Epidermal melanocyte (primary cell): ENCODE data around the gene KLF16.
A peak's percentile ranks its signal among the peaks of the same experiment; 100 is the strongest.

Experiments used
- DNase-seq: peaks from one replicate; pipeline ENCODE4 v3.0.0; 2011; ENCODE audit warnings: low spot score; ENCODE audit not compliant: insufficient read length

Gene KLF16

GRCh38 chr19:1843116-1843515 lies 20.3 kb downstream of the KLF16 start:
- DNase-seq: no peak

GRCh38 chr19:1841209-1841924 lies 22.0 kb downstream of the KLF16 start:
- DNase-seq: no peak

- DNase-seq: no peak
Observed at GRCh38 chr19:1840541-1841115, 22.8 kb downstream of the KLF16 start.

DNA sequence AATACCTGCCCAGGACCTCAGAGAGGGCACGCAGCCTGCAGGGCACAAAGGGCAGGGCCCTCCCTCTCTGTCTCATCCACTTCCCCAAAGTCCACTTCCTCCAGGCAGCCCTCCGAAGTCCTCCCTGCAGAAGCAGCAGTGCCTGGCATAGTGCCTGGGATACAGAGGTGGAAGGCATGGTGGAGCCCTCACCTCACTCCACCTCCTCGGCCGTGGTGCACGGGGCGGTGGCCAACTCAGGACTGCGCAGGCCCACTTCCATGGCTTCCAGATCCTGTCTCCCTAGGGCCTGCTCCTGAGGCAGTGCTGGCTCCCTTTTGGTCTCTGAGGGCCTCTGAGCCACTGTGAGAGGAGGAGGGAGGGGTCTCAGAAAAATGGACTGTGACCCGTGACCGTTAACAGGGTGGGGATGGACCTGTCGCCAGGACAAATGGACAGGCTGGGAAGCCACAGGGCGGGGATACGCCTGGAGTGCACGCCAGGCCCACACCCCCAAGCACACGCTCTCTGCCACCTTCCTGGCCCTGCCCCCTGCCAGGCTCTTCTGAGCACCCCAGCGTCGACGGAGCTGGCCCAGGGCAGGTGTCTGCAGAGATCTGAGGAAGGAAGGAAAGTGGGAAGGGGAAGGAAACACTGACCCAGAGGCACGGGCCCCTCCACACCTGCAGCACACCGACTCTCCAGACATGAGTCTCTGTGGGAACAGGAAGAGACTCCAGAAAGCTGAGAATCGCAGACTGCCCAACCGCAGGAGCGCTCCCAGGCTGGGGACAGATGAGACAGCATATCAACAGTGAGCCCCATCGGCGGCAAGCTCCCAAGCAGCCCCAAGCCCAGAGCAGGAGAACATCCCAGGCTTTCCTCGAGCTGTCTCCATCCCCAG lies 23.5 kb downstream of the KLF16 start:
- no peak for DNase-seq

GRCh38 chr19:1837625-1838105 lies 25.7 kb downstream of the KLF16 start:
- peak; percentile 94 for DNase-seq

DNA sequence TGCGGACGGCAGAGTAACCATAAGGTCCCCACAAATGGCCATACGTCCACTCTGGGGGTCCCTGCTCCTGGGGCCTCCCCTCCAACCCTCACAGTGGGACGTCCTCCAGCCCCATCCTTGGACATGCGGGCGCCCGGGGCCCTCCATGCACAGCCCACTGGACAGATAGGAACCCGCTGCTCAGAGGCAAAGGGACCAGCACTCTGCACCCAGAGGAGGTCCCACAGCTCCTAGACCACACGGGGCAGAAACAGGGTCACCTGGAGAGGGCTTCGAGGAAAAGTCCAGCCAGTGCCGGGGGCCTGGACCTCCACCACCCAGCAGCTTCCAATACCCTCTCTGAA lies 26.2 kb downstream of the KLF16 start:
- no peak for DNase-seq

DNA sequence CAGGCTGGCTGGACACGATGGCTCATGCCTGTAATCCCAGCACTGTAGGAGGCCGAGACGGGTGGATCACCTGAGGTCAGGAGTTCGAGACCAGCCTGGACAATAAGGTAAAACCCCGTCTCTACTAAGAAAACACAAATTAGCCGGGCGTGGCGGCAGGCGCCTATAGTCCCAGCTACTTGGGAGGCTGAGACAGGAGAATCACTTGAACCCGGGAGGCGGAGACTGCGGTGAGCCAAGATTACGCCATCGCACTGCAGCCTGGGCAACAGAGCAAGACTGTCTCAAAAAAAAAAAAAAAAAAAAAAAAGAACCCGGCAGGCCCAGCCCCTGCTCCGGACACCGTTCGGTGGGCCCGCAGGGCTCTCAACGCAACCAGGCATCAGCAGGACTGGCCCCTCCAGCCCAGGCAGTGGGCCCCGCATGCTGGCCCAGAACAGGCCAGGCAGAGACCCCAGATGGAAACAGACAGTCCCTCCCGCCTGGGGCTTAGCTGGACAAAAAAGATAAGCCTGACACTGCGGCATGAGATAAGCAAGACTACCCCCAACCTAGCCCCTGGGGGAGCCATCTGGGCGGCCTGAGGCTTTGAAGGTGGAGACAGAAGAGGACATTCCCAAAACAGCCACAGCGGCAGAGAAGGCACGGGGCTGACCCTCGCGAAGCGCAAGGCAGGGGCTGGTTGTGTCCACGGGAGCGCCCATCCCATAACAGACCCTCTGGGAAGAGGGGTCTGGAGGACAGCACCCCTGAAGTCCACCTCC lies 26.7 kb downstream of the KLF16 start:
- DNase-seq: no peak

GRCh38 chr19:1833540-1833939 lies 29.8 kb downstream of the KLF16 start:
- no peak for DNase-seq

GRCh38 chr19:1832046-1832663 lies 31.2 kb downstream of the KLF16 start:
- DNase-seq: no peak

DNA sequence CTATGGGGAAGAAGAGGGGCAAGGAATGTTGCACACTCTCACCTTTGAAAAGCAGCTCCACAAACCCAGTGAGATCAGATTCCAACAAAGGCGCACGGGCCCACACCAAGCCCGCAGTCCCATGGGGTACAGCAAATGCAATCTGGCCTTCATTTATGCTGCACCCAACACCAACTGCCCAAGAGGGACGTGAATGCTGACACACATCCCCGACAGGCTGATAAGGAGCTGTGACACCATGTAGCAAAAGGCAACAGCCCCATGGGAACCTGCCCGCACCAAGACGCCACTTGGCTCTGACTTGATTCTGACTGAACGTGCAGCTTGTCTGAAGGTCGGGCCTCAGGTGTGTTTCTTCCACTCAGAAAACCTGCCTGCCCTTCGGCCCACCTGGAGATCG lies 32.4 kb downstream of the KLF16 start:
- DNase-seq: no peak

DNA sequence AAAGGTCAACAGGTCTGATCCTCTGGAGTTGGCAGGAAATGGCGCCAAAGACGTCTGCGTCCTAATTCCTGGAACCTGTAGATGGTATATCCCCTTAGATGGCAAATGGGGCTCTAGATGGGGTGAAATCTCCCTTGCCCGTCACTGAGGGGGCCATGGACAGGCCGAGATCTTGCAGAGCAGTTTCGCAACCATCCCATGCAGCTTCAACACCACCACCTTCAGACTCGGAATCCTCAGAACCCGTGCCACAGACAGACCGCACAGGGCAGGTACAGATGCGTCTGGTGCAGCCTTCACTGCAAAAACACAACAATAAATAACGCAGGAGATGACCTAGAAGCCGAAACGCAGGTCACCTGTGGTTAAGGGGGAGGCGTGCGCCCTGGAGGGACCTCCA lies 32.8 kb downstream of the KLF16 start:
- no peak for DNase-seq

- no peak for DNase-seq
Observed at GRCh38 chr19:1829958-1830357, 33.4 kb downstream of the KLF16 start.

DNA sequence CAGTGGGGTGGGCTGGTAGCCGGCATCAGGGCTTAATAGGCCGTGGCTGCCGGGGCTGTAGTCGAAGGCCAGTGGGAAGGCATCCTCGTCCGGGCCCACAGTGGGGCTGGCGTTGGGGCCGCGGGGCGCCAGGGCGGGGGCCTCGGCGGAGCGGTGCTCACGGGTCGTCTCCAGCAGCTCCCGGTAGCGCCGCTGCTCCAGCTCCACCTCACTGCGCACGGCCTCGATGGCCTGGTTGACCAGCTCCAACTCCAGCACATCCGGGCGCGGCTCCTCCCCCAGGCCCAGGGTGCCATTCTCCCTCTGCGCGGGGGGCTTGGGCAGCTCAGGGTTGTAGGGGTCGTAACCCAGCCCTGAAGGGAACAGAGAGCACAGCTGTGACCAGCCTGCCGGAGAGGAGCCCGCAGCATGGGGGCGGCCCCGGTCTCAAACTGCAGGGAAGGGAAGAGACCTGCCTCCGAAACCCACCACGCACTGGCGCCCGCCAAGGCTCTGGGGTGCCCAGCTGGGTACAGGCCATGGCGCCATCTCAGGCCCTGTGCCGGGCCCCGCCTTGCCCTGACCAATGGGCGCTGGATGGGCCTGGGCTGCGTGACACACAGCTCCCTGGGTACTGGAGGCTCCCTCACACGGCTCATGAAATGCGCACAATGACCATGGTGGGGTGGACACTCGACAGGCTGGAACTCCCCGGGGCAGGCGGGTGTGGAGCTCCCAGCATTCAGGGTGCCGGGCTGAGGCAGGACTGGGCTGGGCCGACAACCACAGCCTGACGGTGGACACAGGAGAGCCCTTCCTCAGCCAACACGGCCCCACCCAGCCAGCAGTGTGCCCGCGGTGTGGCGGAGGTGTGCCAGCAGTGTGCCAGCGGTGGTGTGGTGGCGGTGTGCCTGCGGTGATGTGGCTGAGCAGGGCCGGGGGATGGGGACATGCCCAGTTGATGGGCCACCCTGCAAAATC lies 34.8 kb downstream of the KLF16 start:
- no peak for DNase-seq

- DNase-seq: no peak
Observed at GRCh38 chr19:1827566-1828278, 35.7 kb downstream of the KLF16 start.

- no peak for DNase-seq
Observed at GRCh38 chr19:1826557-1827521, 36.5 kb downstream of the KLF16 start.

- DNase-seq: peak; percentile 100
Observed at GRCh38 chr19:1825909-1826556, 37.3 kb downstream of the KLF16 start.

DNA sequence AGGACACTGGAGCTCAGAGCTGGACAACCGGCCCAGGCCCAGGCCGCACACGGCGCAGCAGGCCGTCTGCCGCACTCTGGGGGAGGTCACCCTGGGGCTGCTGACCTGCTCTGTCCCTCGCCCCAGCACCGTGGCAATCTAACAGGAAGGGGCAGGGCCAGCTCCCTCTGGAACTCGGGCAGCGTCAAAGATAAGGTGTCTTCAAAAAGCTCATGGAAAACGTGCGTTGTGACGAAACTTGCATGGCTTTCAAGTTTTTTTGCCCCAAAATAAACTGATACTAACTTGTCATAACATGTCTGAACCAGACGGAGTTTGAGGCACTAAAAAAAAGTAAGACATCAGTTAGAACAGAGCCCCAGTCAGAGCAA lies 39.1 kb downstream of the KLF16 start:
- DNase-seq: no peak
